ENCODE data around the gene NOLC1.

Gene NOLC1

DNA sequence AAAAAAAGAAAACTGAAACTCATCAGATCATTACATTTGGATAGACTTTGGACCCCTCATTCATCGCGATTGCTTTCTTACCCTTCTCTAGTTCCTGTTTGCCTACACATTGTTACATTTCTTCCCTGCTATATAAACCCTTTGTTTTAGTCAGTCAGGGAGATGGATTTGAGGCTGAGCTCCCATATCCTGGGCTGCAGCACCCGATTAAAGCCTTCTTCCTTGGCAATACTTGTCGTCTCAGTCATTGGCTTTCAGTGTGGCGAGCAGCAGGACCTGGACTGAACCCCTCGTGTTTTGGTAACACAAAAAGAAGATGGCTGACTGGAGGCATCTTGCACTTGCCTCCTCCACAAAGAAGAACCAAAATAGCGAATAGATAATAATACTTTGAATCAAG lies 39.8 kb downstream of the NOLC1 start:
- H3K9me3 ChIP-seq (ENCODE audit: insufficient read depth, low read length), result peaks cover 14% of the 10 kb centered on the region; the same call in 1 of the 2 replicates
- no peak overlapping the region for H3K4me3 ChIP-seq (ENCODE audit: insufficient read depth, low read length, poor library complexity, severe bottlenecking)
- no peaks in the 10 kb centered on the region for H3K27me3 ChIP-seq (ENCODE audit: low read length)
- H3K36me3 ChIP-seq (ENCODE audit: low read length), result no peaks in the 10 kb centered on the region
- no peaks in the 10 kb centered on the region for H3F3A ChIP-seq (ENCODE audit: insufficient read depth)
- no peaks in the 10 kb centered on the region for H3K9me2 ChIP-seq (replicated peaks; ENCODE audit: insufficient read depth, low read length)
- H3K27ac ChIP-seq (ENCODE audit: low read depth, low read length), result no peak overlapping the region
- no peak for TF ChIP-seq EZH2phosphoT487 (conservative IDR thresholded peaks at IDR 0.05; ENCODE audit: low read length)
- TF ChIP-seq, protein P1, sequence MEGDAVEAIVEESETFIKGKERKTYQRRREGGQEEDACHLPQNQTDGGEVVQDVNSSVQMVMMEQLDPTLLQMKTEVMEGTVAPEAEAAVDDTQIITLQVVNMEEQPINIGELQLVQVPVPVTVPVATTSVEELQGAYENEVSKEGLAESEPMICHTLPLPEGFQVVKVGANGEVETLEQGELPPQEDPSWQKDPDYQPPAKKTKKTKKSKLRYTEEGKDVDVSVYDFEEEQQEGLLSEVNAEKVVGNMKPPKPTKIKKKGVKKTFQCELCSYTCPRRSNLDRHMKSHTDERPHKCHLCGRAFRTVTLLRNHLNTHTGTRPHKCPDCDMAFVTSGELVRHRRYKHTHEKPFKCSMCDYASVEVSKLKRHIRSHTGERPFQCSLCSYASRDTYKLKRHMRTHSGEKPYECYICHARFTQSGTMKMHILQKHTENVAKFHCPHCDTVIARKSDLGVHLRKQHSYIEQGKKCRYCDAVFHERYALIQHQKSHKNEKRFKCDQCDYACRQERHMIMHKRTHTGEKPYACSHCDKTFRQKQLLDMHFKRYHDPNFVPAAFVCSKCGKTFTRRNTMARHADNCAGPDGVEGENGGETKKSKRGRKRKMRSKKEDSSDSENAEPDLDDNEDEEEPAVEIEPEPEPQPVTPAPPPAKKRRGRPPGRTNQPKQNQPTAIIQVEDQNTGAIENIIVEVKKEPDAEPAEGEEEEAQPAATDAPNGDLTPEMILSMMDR (IDR thresholded peaks at IDR 0.05; ENCODE audit: insufficient read depth, low read length, poor library complexity, severe bottlenecking), result no peak
- no peak overlapping the region for H3K4me2 ChIP-seq (ENCODE audit: low read depth, low read length, poor library complexity, severe bottlenecking)
- no peaks in the 10 kb centered on the region for H4K20me1 ChIP-seq (ENCODE audit: low read depth, low read length)
- H3K9ac ChIP-seq (ENCODE audit: low read length), result no peak overlapping the region
- H3K79me2 ChIP-seq (ENCODE audit: insufficient read depth, low read length), result no peaks in the 10 kb centered on the region
- H2AFZ ChIP-seq (ENCODE audit: low read depth, low read length, severe bottlenecking), result no peak overlapping the region

DNA sequence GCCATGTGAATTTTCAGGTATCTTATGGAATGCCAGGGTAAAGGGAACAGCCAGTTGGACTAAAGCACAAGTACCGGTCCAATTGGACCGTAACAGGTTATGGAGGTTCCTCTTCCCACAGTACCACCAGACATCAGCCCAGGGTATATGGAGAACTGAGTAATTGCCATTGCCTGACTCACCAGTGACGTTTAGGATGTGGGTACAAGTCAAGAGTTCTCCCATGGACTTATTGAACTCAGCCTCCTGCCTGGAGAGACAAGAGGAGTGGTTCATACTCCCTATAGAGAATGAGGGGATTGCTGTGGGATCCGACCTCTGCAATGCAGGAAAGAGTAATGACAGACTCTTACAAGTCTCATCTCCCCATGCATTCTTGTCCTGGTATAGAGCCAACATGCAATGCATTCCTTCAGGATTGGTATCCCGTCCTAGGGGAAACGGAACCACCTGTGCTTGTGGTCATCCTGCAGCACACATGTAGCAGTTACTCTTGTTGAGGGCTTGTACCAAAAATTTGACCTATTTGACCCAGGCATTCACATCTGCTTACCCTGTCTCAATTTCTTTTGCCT lies 43.2 kb downstream of the NOLC1 start:
- Histone ChIP-seq H3K27ac (ENCODE audit: low read depth, low read length) (no peak overlapping the region), H3K27me3 (ENCODE audit: low read length) (no peaks in the 10 kb centered on the region), H3K9ac (ENCODE audit: low read length) (no peak overlapping the region), H3K4me3 (ENCODE audit: insufficient read depth, low read length, poor library complexity, severe bottlenecking) (no peak overlapping the region), H4K20me1 (ENCODE audit: low read depth, low read length) (no peaks in the 10 kb centered on the region), H3K36me3 (ENCODE audit: low read length) (no peaks in the 10 kb centered on the region), H2AFZ (ENCODE audit: low read depth, low read length, severe bottlenecking) (no peak overlapping the region), H3K9me3 (ENCODE audit: insufficient read depth, low read length) (peaks cover 14% of the 10 kb centered on the region; the same call in 1 of the 2 replicates), H3K9me2 (replicated peaks; ENCODE audit: insufficient read depth, low read length) (no peaks in the 10 kb centered on the region), H3K79me2 (ENCODE audit: insufficient read depth, low read length) (no peaks in the 10 kb centered on the region), H3K4me2 (ENCODE audit: low read depth, low read length, poor library complexity, severe bottlenecking) (no peak overlapping the region), H3F3A (ENCODE audit: insufficient read depth) (no peaks in the 10 kb centered on the region)
- TF ChIP-seq EZH2phosphoT487 (conservative IDR thresholded peaks at IDR 0.05; ENCODE audit: low read length), result no peak
- TF ChIP-seq, protein P1 (IDR thresholded peaks at IDR 0.05; ENCODE audit: insufficient read depth, low read length, poor library complexity, severe bottlenecking), result no peak

DNA sequence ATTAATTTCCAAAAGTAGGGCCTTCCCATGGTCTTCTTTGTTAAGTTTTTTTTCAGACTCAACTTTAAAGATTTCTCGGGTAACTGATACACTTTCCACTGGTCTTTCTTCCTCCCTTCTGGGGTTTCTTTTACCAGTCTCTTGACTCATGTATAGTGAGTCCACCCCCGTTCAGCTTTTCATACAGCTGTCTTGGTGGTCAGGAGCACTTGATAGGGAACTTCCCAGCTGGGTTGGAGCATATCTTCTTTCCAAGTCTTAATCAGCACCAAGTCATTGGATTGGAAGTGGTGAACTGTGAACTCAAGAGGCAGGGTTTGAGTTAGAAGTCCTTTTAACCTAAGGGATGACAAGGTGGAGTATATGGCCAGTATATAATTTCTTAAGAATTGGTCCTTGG lies 44.7 kb downstream of the NOLC1 start:
- Histone ChIP-seq H3F3A (ENCODE audit: insufficient read depth) (no peaks in the 10 kb centered on the region), H3K4me2 (ENCODE audit: low read depth, low read length, poor library complexity, severe bottlenecking) (no peak overlapping the region)

More for the DNA sequence above, 44.7 kb downstream of the NOLC1 start:
- H3K9ac ChIP-seq (ENCODE audit: low read length), result no peak overlapping the region
- no peaks in the 10 kb centered on the region for H3K27me3 ChIP-seq (ENCODE audit: low read length)
- no peaks in the 10 kb centered on the region for H3K36me3 ChIP-seq (ENCODE audit: low read length)
- TF ChIP-seq, protein P1 (IDR thresholded peaks at IDR 0.05; ENCODE audit: insufficient read depth, low read length, poor library complexity, severe bottlenecking), result no peak
- no peak for TF ChIP-seq EZH2phosphoT487 (conservative IDR thresholded peaks at IDR 0.05; ENCODE audit: low read length)
- H3K9me2 ChIP-seq (replicated peaks; ENCODE audit: insufficient read depth, low read length), result no peaks in the 10 kb centered on the region
- no peaks in the 10 kb centered on the region for H4K20me1 ChIP-seq (ENCODE audit: low read depth, low read length)
- no peaks in the 10 kb centered on the region for H3K79me2 ChIP-seq (ENCODE audit: insufficient read depth, low read length)
- H2AFZ ChIP-seq (ENCODE audit: low read depth, low read length, severe bottlenecking), result no peak overlapping the region
- H3K4me3 ChIP-seq (ENCODE audit: insufficient read depth, low read length, poor library complexity, severe bottlenecking), result no peak overlapping the region
- H3K27ac ChIP-seq (ENCODE audit: low read depth, low read length), result no peak overlapping the region
- peaks cover 8% of the 10 kb centered on the region; the same call in 1 of the 2 replicates for H3K9me3 ChIP-seq (ENCODE audit: insufficient read depth, low read length)

Measured in SU-DHL-6 (cell line).